ENCODE results near the gene REM1. TPM values are rescaled to one million over a fixed set of nuclear protein-coding genes. Genes with fewer than 3 reads are reported as not detected.

REM1 gene
- total and polyA plus RNA-seq, 2 of the 13 experiments (the other 11 are each of a cell fraction or from before 2014, with no cell fraction given): not detected

- no TSS peak for BruUV-seq (replicated peaks)
- in situ Hi-C loops (cut with HindIII; ENCODE audit: extremely low pct_ligation_motif_present, low pct_unique_long_range_greater_than_20kb): no loop called here
- CTCF ChIA-PET (ENCODE audit: low intra/inter-chr PET ratio, low total read pairs): no interaction called here
- TF ChIP-seq ZNF367 (CRISPR knock-in tag; IDR thresholded peaks at IDR 0.05; ENCODE audit: borderline replicate concordance): no peak
- TF ChIP-seq ZNF251 (CRISPR knock-in tag; IDR thresholded peaks at IDR 0.05): no peak
- TF ChIP-seq ZNF3 (CRISPR knock-in tag; IDR thresholded peaks at IDR 0.05): no peak
- TF ChIP-seq, protein P1, sequence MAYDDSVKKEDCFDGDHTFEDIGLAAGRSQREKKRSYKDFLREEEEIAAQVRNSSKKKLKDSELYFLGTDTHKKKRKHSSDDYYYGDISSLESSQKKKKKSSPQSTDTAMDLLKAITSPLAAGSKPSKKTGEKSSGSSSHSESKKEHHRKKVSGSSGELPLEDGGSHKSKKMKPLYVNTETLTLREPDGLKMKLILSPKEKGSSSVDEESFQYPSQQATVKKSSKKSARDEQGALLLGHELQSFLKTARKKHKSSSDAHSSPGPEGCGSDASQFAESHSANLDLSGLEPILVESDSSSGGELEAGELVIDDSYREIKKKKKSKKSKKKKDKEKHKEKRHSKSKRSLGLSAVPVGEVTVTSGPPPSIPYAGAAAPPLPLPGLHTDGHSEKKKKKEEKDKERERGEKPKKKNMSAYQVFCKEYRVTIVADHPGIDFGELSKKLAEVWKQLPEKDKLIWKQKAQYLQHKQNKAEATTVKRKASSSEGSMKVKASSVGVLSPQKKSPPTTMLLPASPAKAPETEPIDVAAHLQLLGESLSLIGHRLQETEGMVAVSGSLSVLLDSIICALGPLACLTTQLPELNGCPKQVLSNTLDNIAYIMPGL (CRISPR knock-in tag; IDR thresholded peaks at IDR 0.05; ENCODE audit: borderline replicate concordance in 1 of 2, low read depth in 1 of 2): no peak
- TF ChIP-seq, protein P2, sequence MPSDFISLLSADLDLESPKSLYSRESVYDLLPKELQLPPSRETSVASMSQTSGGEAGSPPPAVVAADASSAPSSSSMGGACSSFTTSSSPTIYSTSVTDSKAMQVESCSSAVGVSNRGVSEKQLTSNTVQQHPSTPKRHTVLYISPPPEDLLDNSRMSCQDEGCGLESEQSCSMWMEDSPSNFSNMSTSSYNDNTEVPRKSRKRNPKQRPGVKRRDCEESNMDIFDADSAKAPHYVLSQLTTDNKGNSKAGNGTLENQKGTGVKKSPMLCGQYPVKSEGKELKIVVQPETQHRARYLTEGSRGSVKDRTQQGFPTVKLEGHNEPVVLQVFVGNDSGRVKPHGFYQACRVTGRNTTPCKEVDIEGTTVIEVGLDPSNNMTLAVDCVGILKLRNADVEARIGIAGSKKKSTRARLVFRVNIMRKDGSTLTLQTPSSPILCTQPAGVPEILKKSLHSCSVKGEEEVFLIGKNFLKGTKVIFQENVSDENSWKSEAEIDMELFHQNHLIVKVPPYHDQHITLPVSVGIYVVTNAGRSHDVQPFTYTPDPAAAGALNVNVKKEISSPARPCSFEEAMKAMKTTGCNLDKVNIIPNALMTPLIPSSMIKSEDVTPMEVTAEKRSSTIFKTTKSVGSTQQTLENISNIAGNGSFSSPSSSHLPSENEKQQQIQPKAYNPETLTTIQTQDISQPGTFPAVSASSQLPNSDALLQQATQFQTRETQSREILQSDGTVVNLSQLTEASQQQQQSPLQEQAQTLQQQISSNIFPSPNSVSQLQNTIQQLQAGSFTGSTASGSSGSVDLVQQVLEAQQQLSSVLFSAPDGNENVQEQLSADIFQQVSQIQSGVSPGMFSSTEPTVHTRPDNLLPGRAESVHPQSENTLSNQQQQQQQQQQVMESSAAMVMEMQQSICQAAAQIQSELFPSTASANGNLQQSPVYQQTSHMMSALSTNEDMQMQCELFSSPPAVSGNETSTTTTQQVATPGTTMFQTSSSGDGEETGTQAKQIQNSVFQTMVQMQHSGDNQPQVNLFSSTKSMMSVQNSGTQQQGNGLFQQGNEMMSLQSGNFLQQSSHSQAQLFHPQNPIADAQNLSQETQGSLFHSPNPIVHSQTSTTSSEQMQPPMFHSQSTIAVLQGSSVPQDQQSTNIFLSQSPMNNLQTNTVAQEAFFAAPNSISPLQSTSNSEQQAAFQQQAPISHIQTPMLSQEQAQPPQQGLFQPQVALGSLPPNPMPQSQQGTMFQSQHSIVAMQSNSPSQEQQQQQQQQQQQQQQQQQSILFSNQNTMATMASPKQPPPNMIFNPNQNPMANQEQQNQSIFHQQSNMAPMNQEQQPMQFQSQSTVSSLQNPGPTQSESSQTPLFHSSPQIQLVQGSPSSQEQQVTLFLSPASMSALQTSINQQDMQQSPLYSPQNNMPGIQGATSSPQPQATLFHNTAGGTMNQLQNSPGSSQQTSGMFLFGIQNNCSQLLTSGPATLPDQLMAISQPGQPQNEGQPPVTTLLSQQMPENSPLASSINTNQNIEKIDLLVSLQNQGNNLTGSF (CRISPR knock-in tag; IDR thresholded peaks at IDR 0.05): no peak
- TF ChIP-seq, protein P3, sequence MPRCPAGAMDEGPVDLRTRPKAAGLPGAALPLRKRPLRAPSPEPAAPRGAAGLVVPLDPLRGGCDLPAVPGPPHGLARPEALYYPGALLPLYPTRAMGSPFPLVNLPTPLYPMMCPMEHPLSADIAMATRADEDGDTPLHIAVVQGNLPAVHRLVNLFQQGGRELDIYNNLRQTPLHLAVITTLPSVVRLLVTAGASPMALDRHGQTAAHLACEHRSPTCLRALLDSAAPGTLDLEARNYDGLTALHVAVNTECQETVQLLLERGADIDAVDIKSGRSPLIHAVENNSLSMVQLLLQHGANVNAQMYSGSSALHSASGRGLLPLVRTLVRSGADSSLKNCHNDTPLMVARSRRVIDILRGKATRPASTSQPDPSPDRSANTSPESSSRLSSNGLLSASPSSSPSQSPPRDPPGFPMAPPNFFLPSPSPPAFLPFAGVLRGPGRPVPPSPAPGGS (CRISPR knock-in tag; IDR thresholded peaks at IDR 0.05): no peak
- no peak for TF ChIP-seq ONECUT2 (CRISPR knock-in tag; IDR thresholded peaks at IDR 0.05)
- TF ChIP-seq ATF7-NPFF (CRISPR knock-in tag; IDR thresholded peaks at IDR 0.05; ENCODE audit: low read depth): no peak
- no peak for TF ChIP-seq FOXP1 (IDR thresholded peaks at IDR 0.05)
- TF ChIP-seq FOXP1 (CRISPR knock-in tag; IDR thresholded peaks at IDR 0.05): no peak
- no peak for TF ChIP-seq DMTF1 (CRISPR knock-in tag; IDR thresholded peaks at IDR 0.05)
- TF ChIP-seq IKZF4 (CRISPR knock-in tag; IDR thresholded peaks at IDR 0.05; ENCODE audit: borderline replicate concordance, low read depth, not compliant biosample characterization): no peak
- no peak for TF ChIP-seq ZSCAN30 (CRISPR knock-in tag; IDR thresholded peaks at IDR 0.05)
- TF ChIP-seq, protein P4, sequence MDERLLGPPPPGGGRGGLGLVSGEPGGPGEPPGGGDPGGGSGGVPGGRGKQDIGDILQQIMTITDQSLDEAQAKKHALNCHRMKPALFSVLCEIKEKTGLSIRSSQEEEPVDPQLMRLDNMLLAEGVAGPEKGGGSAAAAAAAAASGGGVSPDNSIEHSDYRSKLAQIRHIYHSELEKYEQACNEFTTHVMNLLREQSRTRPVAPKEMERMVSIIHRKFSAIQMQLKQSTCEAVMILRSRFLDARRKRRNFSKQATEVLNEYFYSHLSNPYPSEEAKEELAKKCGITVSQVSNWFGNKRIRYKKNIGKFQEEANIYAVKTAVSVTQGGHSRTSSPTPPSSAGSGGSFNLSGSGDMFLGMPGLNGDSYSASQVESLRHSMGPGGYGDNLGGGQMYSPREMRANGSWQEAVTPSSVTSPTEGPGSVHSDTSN (CRISPR knock-in tag; IDR thresholded peaks at IDR 0.05): no peak
Observed at GRCh38 chr20:31505903-31506302, 30.8 kb downstream of the REM1 start.

More at GRCh38 chr20:31505903-31506302, 30.8 kb downstream of the REM1 start:
- no peaks in the 10 kb centered on the region for H3K9me3 ChIP-seq (ENCODE audit: low read length)
- FAIRE-seq (no peak), DNase-seq (ENCODE audit: low spot score) (no peak), ATAC-seq (no peak)
- POLR2A ChIA-PET: no interaction called here
- H3K36me3 ChIP-seq (replicated peaks in 1 of 2; ENCODE audit: control insufficient read depth in 1 of 2, insufficient read depth in 2 of 2, low read length in 2 of 2): no peaks in the 10 kb centered on the region
- intact Hi-C loops (cut with micrococcal nuclease; ENCODE audit: unreplicated experiment): no loop called here
- no peaks in the 10 kb centered on the region for H3K4me1 ChIP-seq (ENCODE audit: insufficient read depth, low read length)
- no peak overlapping the region for H2AFZ ChIP-seq (ENCODE audit: low read length)
- no peak overlapping the region for H3K4me2 ChIP-seq (ENCODE audit: low read depth, low read length)
- no peak overlapping the region for H3K4me3 ChIP-seq (replicated peaks in 1 of 3; ENCODE audit: insufficient read depth in 1 of 3, low read depth in 2 of 3, low read length in 3 of 3)
- H3K27ac ChIP-seq (ENCODE audit: extremely low read length, insufficient read depth, low read length): no peak overlapping the region
- H3K27me3 ChIP-seq (ENCODE audit: control insufficient read depth in 1 of 2, insufficient read depth in 2 of 2, low read length in 2 of 2): peaks cover 0 to 15% of the 10 kb centered on the region in 2 experiments; a peak in 2 of 5 replicates
- no peaks in the 10 kb centered on the region for H3K79me2 ChIP-seq (ENCODE audit: insufficient read depth, low read length)
- 28% methylated on average over 1 of the region's 1 CpG for WGBS (ENCODE audit: low lambda C conversion rate)
- H3K9ac ChIP-seq (ENCODE audit: insufficient read depth, low read depth, low read length): no peak overlapping the region
- no peaks in the 10 kb centered on the region for H4K20me1 ChIP-seq (ENCODE audit: insufficient read depth, low read length)

All from HepG2 (cell line).